Right atrium auricular region (tissue), 2 donors: ENCODE results near the gene KIF23. TPM values are rescaled to one million over a fixed set of nuclear protein-coding genes. Genes with fewer than 3 reads are reported as not detected.

Experiments used
- DNase-seq: peaks from one replicate; pipeline ENCODE4 v3.0.0-alpha.2; 2019; ENCODE audit warnings: low spot score
- H3K27ac ChIP-seq, 2 donors: fragments of 200-600 bp; sonication (generic); 1 replicate in 1 of 2; 2 replicates in 1 of 2; pipeline ENCODE4 v1.5.1; 2016 to 2019
- H3K27me3 ChIP-seq, 2 donors: fragments of 200-600 bp; sonication (generic); one replicate each; pipeline versions ENCODE4 v1.5.1 to v1.6.0; 2017 to 2019
- H3K36me3 ChIP-seq: fragments of 200-600 bp; sonication (generic); one replicate; pipeline ENCODE4 v1.5.1; 2016
- H3K4me1 ChIP-seq, 2 donors: fragments of 200-600 bp; sonication (generic); one replicate each; pipeline versions ENCODE4 v1.5.1 to v1.6.0; 2017 to 2019
- H3K4me3 ChIP-seq, 2 donors: fragments of 200-600 bp; sonication (generic); 1 replicate in 1 of 2; 2 replicates in 1 of 2; pipeline ENCODE4 v1.5.1; 2017 to 2019; ENCODE audit warnings: mild to moderate bottlenecking in 1 of 2, moderate library complexity in 1 of 2
- H3K9me3 ChIP-seq, 2 donors: fragments of 200-600 bp; sonication (generic); one replicate each; pipeline ENCODE4 v1.5.1; 2019
- CTCF ChIP-seq, 2 donors: fragments of 200-600 bp; sonication (generic); IDR thresholded peaks; one replicate each; pipeline ENCODE4 v1.5.1; 2019; ENCODE audit warnings: antibody characterized with exemption in 2 of 2
- total RNA-seq, 2 donors: library from RNA; depleted of rRNA; stranded (reverse); fragments of >200 nt; gene quantifications; one replicate each; pipeline ENCODE4 v1.1.0, GENCODE V29; 2016

Gene KIF23
- total RNA-seq, 2 donors from 2014 or later: 1.3 to 3.6 TPM

- Histone ChIP-seq H3K4me3 (no peak overlapping the region), H3K27ac (no peak overlapping the region), H3K27me3 (no peaks in the 10 kb centered on the region), H3K9me3 (no peaks in the 10 kb centered on the region), H3K4me1 (peaks cover 0 to 6% of the 10 kb centered on the region in 2 donors), H3K36me3 (no peaks in the 10 kb centered on the region)
- TF ChIP-seq CTCF (IDR thresholded peaks at IDR 0.05): no peak
- peak; percentile 52 for DNase-seq
These were observed 79.3 kb downstream of the KIF23 start for GRCh38 chr15:69493406-69493805.

GRCh38 chr15:69496001-69496400 lies 81.9 kb downstream of the KIF23 start:
- H3K36me3 ChIP-seq: no peaks in the 10 kb centered on the region
- no peaks in the 10 kb centered on the region for H3K27me3 ChIP-seq
- H3K4me3 ChIP-seq: no peak overlapping the region
- H3K9me3 ChIP-seq: no peaks in the 10 kb centered on the region
- no peak for DNase-seq
- no peak for TF ChIP-seq CTCF (IDR thresholded peaks at IDR 0.05)
- H3K4me1 ChIP-seq: peaks cover 0 to 16% of the 10 kb centered on the region in 2 donors
- H3K27ac ChIP-seq: no peak overlapping the region

GRCh38 chr15:69497076-69497475 lies 82.9 kb downstream of the KIF23 start:
- no peak for TF ChIP-seq CTCF (IDR thresholded peaks at IDR 0.05)
- DNase-seq: peak; percentile 30
- no peak overlapping the region for H3K4me3 ChIP-seq
- no peaks in the 10 kb centered on the region for H3K36me3 ChIP-seq
- no peak overlapping the region for H3K27ac ChIP-seq
- peaks cover 0 to 16% of the 10 kb centered on the region in 2 donors for H3K4me1 ChIP-seq
- H3K27me3 ChIP-seq: no peaks in the 10 kb centered on the region
- H3K9me3 ChIP-seq: no peaks in the 10 kb centered on the region

- Histone ChIP-seq H3K36me3 (no peaks in the 10 kb centered on the region), H3K4me3 (no peak overlapping the region), H3K9me3 (no peaks in the 10 kb centered on the region), H3K4me1 (peaks cover 0 to 16% of the 10 kb centered on the region in 2 donors), H3K27me3 (no peaks in the 10 kb centered on the region), H3K27ac (no peak overlapping the region)
- no peak for DNase-seq
- no peak for TF ChIP-seq CTCF (IDR thresholded peaks at IDR 0.05)
These were observed 83.5 kb downstream of the KIF23 start for GRCh38 chr15:69497667-69498066.

Other genes starting within 250 kb of the KIF23 start
- 1 to 10 TPM in 1 of 2 donors, under 1 TPM in 1; 0.74 to 5.0 TPM for gene PAQR5, start 115.4 kb upstream of the KIF23 start, total RNA-seq
- gene RPLP1, start 38.5 kb downstream of the KIF23 start, total RNA-seq: 100 to 1,000 TPM; 560 to 705 TPM